GM19023 (cell line): ENCODE measurements around the gene SLCO3A1.

ENCODE experiments used
- ATAC-seq: cut with Tn5 transposase; IDR thresholded peaks from one replicate; pipeline ENCODE4 v1.9.1; 2021; ENCODE audit warnings: mild to moderate bottlenecking, moderate library complexity; ENCODE audit not compliant: unreplicated experiment

SLCO3A1 gene

DNA sequence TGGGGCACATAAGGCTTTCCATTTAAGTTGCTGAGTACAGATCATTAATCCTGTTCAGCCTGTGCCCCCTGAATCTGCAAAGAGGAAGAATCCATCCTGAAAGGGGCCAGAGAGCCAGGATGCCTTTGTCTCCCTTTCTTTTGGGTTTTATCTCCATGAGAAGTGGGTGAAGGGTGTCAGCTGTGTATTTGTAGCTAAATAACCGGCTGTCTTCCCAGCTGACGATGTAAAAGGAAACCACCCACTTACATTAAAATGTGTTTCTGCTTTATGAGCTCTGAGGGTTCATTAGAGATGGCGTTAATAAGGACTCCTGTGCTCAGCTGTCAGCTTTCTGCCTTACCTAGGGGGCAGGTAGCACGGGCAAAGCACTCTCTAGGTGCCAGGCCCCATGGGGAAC is 83.4 kb downstream of the SLCO3A1 start:
- ATAC-seq = no peak

DNA sequence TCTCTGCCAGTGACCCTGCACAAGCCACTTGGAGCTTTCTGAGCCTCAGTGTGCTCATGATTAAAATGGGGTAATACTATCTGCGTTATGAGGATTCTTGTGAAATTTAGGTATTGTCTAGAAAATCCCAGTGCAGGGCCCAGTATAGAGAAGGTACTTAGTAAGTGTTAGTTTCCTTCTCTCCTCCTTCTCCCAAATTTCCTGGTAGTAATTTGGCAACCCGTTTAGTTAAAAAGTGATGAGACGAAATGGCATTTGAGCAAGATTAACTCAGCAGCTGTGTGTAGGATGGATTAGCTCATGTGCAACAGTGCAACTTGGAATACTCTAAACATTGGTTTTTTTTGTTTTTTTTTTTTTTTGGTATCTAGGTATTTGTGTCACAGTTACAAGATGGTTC is 84.6 kb downstream of the SLCO3A1 start:
- no peak for ATAC-seq

- ATAC-seq = no peak
Measured at GRCh38 chr15:91939403-91939831, 85.9 kb downstream of the SLCO3A1 start.

DNA sequence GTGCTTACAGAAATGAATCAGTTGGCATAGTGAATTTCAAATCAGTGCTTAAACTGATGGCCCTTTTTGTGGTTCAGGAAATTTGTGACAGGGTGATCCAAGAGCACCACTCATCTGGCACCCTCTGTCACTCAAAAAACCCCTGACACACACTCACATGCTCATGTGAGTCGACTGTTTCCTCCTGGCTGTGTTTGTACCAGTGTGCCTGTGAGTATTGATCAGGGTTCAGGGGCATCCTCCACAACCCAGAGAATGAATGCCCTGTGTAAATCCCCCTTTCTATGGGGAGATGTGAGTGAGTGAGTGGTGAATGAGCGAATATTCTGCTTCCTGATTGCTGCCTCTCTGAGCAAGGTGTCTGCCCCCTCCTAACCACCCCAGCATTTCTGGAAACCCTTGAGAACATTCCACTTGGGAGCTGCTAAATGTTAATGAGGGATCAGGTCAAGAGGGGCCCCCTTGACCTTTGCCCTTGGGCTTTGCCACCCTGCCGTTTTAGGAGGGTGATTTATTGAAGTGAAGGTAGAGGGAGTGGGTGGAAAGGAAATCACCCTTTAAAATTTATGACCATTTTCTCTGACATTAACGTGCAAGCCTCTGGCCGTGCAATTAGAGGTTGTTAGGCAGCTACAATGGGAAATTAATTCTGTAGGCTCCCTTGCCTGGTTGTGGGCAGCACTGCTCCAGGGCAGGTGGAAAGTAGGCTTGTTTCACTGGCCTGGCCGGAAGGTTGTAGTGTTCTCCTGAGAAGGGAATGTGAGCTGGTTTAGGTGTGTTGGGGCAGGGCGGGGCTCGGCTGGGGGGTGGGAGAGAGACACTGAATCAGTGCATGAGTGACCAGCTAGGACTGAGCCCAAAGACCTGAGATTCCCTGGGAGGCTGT is 87.2 kb downstream of the SLCO3A1 start:
- ATAC-seq = no peak

- no peak for ATAC-seq
Measured at GRCh38 chr15:91941871-91942658, 88.6 kb downstream of the SLCO3A1 start.

- no peak for ATAC-seq
Measured at GRCh38 chr15:91942720-91943394, 89.3 kb downstream of the SLCO3A1 start.

DNA sequence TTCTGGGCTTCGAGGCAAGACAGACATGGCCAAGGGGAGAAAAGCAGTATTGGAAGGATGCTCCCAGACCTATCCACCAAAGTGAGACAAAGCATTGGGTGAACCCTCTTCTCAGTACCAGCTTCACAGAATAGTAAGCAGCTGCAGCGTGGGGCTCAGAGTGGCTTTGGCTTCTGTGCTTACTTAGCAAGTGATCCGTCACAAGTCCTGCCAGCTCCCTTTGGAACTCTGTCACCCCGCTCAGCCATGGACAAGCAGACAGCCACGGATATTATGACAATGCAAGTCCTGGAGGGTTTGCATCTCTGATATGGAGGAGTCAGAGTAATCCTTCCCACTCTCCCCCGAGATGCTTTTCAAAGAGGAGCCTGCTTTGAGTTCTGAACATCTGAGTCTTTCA is 90.8 kb downstream of the SLCO3A1 start:
- no peak for ATAC-seq

DNA sequence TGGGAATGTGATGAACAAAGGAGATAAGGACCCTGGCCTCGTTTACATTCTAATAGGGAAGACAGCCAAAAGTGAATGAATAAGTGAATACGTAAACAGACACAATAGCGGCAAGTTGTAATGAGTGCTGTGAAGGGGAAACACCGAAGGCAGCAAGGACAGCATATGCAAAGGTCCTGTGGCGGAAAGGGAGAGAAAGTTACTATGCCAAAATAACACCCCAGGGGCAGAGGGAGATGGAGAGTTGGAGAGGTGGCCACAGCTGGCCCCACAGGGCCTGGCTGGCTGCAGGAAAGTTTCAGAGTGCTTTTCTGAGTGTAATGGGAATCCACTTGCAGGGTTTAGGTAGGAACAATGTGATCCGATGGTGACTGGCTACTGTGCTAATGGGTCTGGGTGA is 91.9 kb downstream of the SLCO3A1 start:
- no peak for ATAC-seq

GRCh38 chr15:91946075-91946474 is 92.6 kb downstream of the SLCO3A1 start:
- no peak for ATAC-seq

- no peak for ATAC-seq
Measured at GRCh38 chr15:91946581-91947292, 93.2 kb downstream of the SLCO3A1 start.

DNA sequence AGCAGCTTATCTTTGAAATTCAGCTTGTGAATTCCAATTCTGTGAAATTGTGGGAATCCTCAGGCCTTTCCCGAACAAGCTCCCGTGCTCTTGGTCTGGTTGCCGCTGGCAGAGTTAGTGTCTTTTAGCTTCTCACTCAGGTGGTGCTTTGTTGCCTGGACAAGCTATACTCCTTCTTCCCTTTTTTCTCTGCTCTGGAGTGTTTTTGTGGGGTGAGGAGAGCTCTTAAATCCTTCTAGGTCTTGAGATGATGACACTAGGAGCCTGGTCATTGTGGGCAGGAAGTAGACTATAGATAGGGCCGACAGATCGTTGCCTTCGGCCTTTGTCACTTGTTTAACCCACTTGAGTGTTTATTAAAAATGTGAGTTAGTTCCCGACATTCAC is 93.8 kb downstream of the SLCO3A1 start:
- ATAC-seq = no peak

- no peak for ATAC-seq
Measured at GRCh38 chr15:91947683-91948608, 94.4 kb downstream of the SLCO3A1 start.

- no peak for ATAC-seq
Measured at GRCh38 chr15:91949361-91949760, 95.9 kb downstream of the SLCO3A1 start.

- ATAC-seq = no peak
Measured at GRCh38 chr15:91950054-91950453, 96.5 kb downstream of the SLCO3A1 start.

DNA sequence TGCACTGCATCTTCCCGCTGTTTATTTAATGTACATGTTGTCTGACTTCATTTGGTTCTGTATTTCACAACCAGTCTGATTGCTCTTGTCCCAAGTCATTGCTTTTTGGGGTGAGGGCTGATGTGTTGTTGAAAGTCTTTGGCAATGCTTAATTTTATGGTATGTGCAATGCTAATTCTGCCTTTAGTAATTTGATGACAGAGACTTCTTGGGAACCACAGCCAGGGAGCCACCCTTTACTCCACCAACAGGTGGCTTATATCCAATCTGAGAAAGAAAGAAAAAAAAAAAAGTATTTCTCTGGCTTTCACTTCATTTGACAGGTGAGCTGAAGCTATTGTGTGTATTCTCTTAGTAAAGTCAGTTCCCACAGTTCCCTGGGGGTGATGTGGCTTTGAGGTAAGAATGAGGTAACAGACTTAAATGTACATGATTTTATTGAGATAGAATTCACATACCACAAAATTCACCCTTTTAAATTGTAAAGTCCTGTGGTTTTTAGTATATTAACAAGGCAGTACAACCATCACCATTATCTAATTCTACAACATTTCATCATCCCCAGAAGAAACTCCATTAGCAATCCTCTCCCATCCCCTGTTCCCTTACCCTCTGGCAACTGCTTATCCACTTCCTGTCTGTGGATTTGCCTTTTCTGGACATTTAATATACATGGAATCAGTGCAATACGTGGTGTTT is 97.3 kb downstream of the SLCO3A1 start:
- no peak for ATAC-seq

- no peak for ATAC-seq
Measured at GRCh38 chr15:91952216-91952615, 98.7 kb downstream of the SLCO3A1 start.

DNA sequence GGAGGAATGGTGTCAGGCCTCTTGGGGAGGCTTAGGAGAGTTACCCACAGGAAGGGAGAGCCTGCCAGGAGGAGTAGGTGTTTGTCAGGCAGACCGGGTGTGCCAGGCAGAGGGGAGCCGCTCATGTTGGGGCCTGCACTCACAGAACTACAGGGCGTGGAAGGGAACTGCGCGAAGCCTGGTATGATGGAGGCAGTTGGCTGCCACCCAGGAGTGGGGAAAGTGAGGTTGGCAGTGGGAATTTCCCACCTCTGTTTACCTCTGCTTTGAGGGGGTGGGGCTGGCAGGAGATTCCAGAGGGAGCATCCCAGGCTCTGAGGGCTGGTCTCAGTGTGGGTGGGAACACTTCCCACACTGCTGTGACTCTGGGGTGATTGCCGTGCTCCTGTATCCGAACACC is 99.9 kb downstream of the SLCO3A1 start:
- no peak for ATAC-seq

- ATAC-seq = no peak
Measured at GRCh38 chr15:91954292-91954691, 100.8 kb downstream of the SLCO3A1 start.

- ATAC-seq = no peak
Measured at GRCh38 chr15:91956026-91956723, 102.7 kb downstream of the SLCO3A1 start.
